ENCODE results near the gene TSPAN8. TPM values are rescaled to one million over a fixed set of nuclear protein-coding genes. Genes with fewer than 3 reads are reported as not detected.

The TSPAN8 gene
- 0.43 TPM in 1 of 2 replicates, not detected in the other for total RNA-seq

GRCh38 chr12:71157601-71158233 is at the start of gene TSPAN8:
TSS of gene TSPAN8 (minus strand) at chr12:71157999. CDS start at chr12:71157678, 321 bp downstream.
- no peak for DNase-seq (ENCODE audit: low read depth)
- H3K4me3 ChIP-seq (ENCODE audit: low read depth, low read length): no peak within 1 kb of the TSS
- no peak for TF ChIP-seq CTCF (IDR thresholded peaks at IDR 0.05; ENCODE audit: insufficient read depth, low read depth, low read length)

- no peak overlapping the region for H3K4me3 ChIP-seq (ENCODE audit: low read depth, low read length)
- DNase-seq (ENCODE audit: low read depth): no peak
- TF ChIP-seq CTCF (IDR thresholded peaks at IDR 0.05; ENCODE audit: insufficient read depth, low read depth, low read length): no peak
Measured at GRCh38 chr12:71201136-71201679, 43.4 kb upstream of the TSPAN8 start.

GRCh38 chr12:71200706-71201105 is 42.9 kb upstream of the TSPAN8 start:
- DNase-seq (ENCODE audit: low read depth): no peak
- no peak overlapping the region for H3K4me3 ChIP-seq (ENCODE audit: low read depth, low read length)
- no peak for TF ChIP-seq CTCF (IDR thresholded peaks at IDR 0.05; ENCODE audit: insufficient read depth, low read depth, low read length)

- DNase-seq (ENCODE audit: low read depth): no peak
- no peak for TF ChIP-seq CTCF (IDR thresholded peaks at IDR 0.05; ENCODE audit: insufficient read depth, low read depth, low read length)
- no peak overlapping the region for H3K4me3 ChIP-seq (ENCODE audit: low read depth, low read length)
Measured at GRCh38 chr12:71197460-71197859, 39.7 kb upstream of the TSPAN8 start.

GRCh38 chr12:71195338-71195896 is 37.6 kb upstream of the TSPAN8 start:
- no peak for DNase-seq (ENCODE audit: low read depth)
- TF ChIP-seq CTCF (IDR thresholded peaks at IDR 0.05; ENCODE audit: insufficient read depth, low read depth, low read length): no peak

GRCh38 chr12:71194657-71195056 is 36.9 kb upstream of the TSPAN8 start:
- no peak for DNase-seq (ENCODE audit: low read depth)
- no peak for TF ChIP-seq CTCF (IDR thresholded peaks at IDR 0.05; ENCODE audit: insufficient read depth, low read depth, low read length)
- H3K4me3 ChIP-seq (ENCODE audit: low read depth, low read length): no peak overlapping the region

More at GRCh38 chr12:71195338-71195896, 37.6 kb upstream of the TSPAN8 start:
- H3K4me3 ChIP-seq (ENCODE audit: low read depth, low read length): no peak overlapping the region

All from fibroblast of villous mesenchyme (primary cell).